Tibial nerve (tissue), 4 donors: ENCODE measurements around the gene CYP1A1. TPM values are rescaled to one million over a fixed set of nuclear protein-coding genes. Genes with fewer than 3 reads are reported as not detected.
A peak's percentile ranks its signal among the peaks of the same experiment; 100 is the strongest.

Source experiments
- DNase-seq, 2 donors: peaks; one replicate each; pipeline ENCODE4 v3.0.0-alpha.2; 2019; ENCODE audit warnings: low spot score in 2 of 2
- H3K27ac ChIP-seq, 4 donors: fragments of 200-600 bp; sonication (generic) in 3 of 4; one replicate each; pipeline ENCODE4 v1.5.1; 2017 to 2019; ENCODE audit warnings: mild to moderate bottlenecking in 1 of 4
- H3K27me3 ChIP-seq, 2 donors: fragments of 200-600 bp; sonication (generic) in 1 of 2; one replicate each; pipeline versions ENCODE4 v1.5.1 to v1.6.0; 2017 to 2019
- H3K36me3 ChIP-seq, 3 donors: fragments of 200-600 bp; sonication (generic); one replicate each; pipeline ENCODE4 v1.5.1; 2018 to 2019
- H3K4me1 ChIP-seq, 4 donors: fragments of 200-600 bp; sonication (generic) in 3 of 4; one replicate each; pipeline ENCODE4 v1.5.1; 2017 to 2019
- H3K4me3 ChIP-seq, 4 donors: fragments of 200-600 bp; sonication (generic) in 3 of 4; one replicate each; pipeline ENCODE4 v1.5.1; 2017 to 2019; ENCODE audit warnings: mild to moderate bottlenecking in 1 of 4, moderate library complexity in 1 of 4
- H3K9me3 ChIP-seq, 4 donors: fragments of 200-600 bp; sonication (generic) in 3 of 4; one replicate each; pipeline ENCODE4 v1.5.1; 2017 to 2019
- CTCF ChIP-seq, 5 experiments: fragments of 200-600 bp in 3 of 5; fragments of 450-650 bp in 2 of 5; sonication (generic) in 3 of 5; IDR thresholded peaks; one replicate each; pipeline ENCODE4 v1.5.1; 2016 to 2019; ENCODE audit warnings: antibody characterized with exemption in 5 of 5, mild to moderate bottlenecking in 3 of 5, moderate library complexity in 2 of 5
- EP300 ChIP-seq, 2 donors: sonication (generic); formaldehyde crosslinking; IDR thresholded peaks; one replicate each; pipeline ENCODE4 v1.6.1; 2017; ENCODE audit warnings: antibody characterized with exemption in 2 of 2, mild to moderate bottlenecking in 1 of 2
- POLR2A ChIP-seq, 2 donors: fragments of 450-650 bp; IDR thresholded peaks; one replicate each; pipeline ENCODE4 v1.6.1; 2017; ENCODE audit warnings: antibody characterized with exemption in 2 of 2, mild to moderate bottlenecking in 2 of 2, moderate library complexity in 2 of 2
- WGBS, 2 donors: methylation state at CpG; one replicate each; pipeline ENCODE4 v1.1.5; 2018; 5-methylcytosine and 5-hydroxymethylcytosine counted together
- total RNA-seq, 4 donors: library from RNA; depleted of rRNA; stranded (reverse); fragments of >200 nt; gene quantifications; one replicate each; pipeline ENCODE4 v1.1.0, GENCODE V29; 2016

Gene CYP1A1, protein sequence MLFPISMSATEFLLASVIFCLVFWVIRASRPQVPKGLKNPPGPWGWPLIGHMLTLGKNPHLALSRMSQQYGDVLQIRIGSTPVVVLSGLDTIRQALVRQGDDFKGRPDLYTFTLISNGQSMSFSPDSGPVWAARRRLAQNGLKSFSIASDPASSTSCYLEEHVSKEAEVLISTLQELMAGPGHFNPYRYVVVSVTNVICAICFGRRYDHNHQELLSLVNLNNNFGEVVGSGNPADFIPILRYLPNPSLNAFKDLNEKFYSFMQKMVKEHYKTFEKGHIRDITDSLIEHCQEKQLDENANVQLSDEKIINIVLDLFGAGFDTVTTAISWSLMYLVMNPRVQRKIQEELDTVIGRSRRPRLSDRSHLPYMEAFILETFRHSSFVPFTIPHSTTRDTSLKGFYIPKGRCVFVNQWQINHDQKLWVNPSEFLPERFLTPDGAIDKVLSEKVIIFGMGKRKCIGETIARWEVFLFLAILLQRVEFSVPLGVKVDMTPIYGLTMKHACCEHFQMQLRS
- total RNA-seq: 1 to 10 TPM in 3 of 4 donors, under 1 TPM in 1; 0.44 to 5.1 (median 2.9) TPM

GRCh38 chr15:74725225-74725774 is at the start of gene CYP1A1:
CYP1A1 (minus strand) TSS chr15:74725528; CDS start chr15:74723097, 2,431 bp downstream.
- Histone ChIP-seq H3K27me3 (peaks cover 0 to 42% of the 10 kb centered on the region in 2 donors), H3K4me1 (peaks cover 0 to 19% (median 15%) of the 10 kb centered on the region in 4 donors), H3K36me3 (no peaks in the 10 kb centered on the region), H3K4me3 (peak within 1 kb of the TSS; percentile 22 to 58 (median 52)), H3K27ac (no peak within 1 kb of the TSS), H3K9me3 (no peaks in the 10 kb centered on the region)
- no peak for TF ChIP-seq CTCF (IDR thresholded peaks at IDR 0.05)
- no peak for TF ChIP-seq POLR2A (IDR thresholded peaks at IDR 0.05)
- no peak for TF ChIP-seq EP300 (IDR thresholded peaks at IDR 0.05)
- no peak for DNase-seq
- WGBS, 2 donors: 2 to 3% methylated on average over 7 to 9 of the region's 10 CpGs

- WGBS, 2 donors: 36 to 54% methylated on average over 5 of the region's 5 CpGs
- Histone ChIP-seq H3K36me3 (no peaks in the 10 kb centered on the region), H3K27me3 (no peaks in the 10 kb centered on the region), H3K4me3 (no peak overlapping the region), H3K4me1 (peaks cover 0 to 55% (median 34%) of the 10 kb centered on the region in 4 donors), H3K9me3 (no peaks in the 10 kb centered on the region), H3K27ac (peak overlapping the region; percentile 17 to 74 (median 69))
- TF ChIP-seq EP300 (IDR thresholded peaks at IDR 0.05) (peak in 1 of 2 donors; percentile 15), POLR2A (IDR thresholded peaks at IDR 0.05) (no peak), CTCF (IDR thresholded peaks at IDR 0.05) (no peak)
- DNase-seq: no peak
Measured at GRCh38 chr15:74773731-74774252, 48.5 kb upstream of the CYP1A1 start.

DNA sequence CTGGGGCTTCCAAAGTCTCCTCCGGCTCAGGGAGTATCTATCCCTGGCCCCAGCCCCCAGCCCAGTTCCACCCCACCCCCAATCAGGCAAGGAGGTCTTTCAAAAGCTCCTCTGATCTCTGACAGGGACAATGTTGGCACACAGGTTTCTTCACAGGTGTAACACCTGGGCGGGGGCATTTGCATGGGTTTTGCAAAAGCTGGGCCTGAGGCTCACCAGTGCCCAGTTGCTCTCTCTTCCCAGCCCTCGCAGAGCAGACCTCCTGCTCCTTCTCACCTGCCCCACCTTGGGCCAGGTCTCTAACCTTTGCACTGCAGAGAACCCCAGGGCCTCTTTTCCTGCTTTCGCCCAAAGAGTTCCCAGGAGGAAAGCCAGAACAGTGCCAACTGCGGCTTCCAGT is 48.0 kb upstream of the CYP1A1 start:
- H3K9me3 ChIP-seq: no peaks in the 10 kb centered on the region
- no peak for DNase-seq
- WGBS, 2 donors: 77 to 87% methylated on average over 5 of the region's 5 CpGs
- H3K4me3 ChIP-seq: no peak overlapping the region
- H3K27me3 ChIP-seq: peaks cover 0 to under 1% of the 10 kb centered on the region in 2 donors
- TF ChIP-seq CTCF (IDR thresholded peaks at IDR 0.05): no peak
- no peak for TF ChIP-seq EP300 (IDR thresholded peaks at IDR 0.05)
- TF ChIP-seq POLR2A (IDR thresholded peaks at IDR 0.05): no peak
- peak overlapping the region; percentile 17 to 71 (median 52) for H3K27ac ChIP-seq
- H3K4me1 ChIP-seq: peaks cover 0 to 50% (median 37%) of the 10 kb centered on the region in 4 donors
- H3K36me3 ChIP-seq: no peaks in the 10 kb centered on the region

DNA sequence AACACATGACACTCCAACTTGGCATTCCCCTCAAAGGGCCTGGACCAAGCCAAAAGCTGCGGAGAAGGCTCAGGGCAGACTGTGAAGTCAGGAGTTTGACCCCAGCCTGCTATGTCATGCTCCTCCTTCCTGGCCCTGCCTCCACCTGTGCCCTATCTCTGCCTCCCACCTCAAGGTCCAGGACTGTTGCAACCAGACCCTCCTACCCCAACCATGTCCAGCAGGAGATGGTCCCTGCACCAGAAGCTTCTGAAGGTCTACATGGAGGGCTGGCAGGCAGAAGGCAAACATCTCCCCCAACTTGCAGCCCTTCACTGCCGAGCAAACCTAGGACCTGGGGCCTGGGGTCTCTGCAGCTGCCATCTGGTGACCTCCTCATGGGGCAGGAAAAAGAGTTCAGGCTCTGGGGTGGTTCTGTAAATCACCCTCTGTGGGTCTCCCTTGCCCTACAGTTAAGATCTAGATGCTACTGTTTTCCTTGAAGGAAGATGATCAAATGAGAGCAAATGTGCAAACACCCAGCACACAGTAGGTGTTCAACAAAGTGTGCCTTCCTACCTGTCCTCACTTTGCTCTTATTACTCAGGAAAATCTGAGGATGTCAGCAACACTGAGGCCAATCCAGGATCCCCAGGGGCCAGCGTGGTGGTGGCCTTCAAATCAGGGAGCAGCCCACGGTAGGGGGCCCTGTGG is 45.0 kb upstream of the CYP1A1 start:
- Histone ChIP-seq H3K4me1 (peaks cover 0 to 32% (median 17%) of the 10 kb centered on the region in 4 donors), H3K4me3 (no peak overlapping the region), H3K9me3 (no peaks in the 10 kb centered on the region), H3K36me3 (no peaks in the 10 kb centered on the region), H3K27me3 (peaks cover 0 to 7% of the 10 kb centered on the region in 2 donors), H3K27ac (no peak overlapping the region)
- no peak for DNase-seq
- no peak for TF ChIP-seq CTCF (IDR thresholded peaks at IDR 0.05)
- no peak for TF ChIP-seq POLR2A (IDR thresholded peaks at IDR 0.05)
- TF ChIP-seq EP300 (IDR thresholded peaks at IDR 0.05): no peak
- WGBS, 2 donors: 49 to 53% methylated on average over 4 of the region's 4 CpGs
